HEK293T (cell line): ENCODE results near the gene PRICKLE3.

Experiments
- CTCF ChIA-PET: fragments of 350-600 bp; formaldehyde crosslinking; extraction: SDS; loops from one replicate; lab custom pipeline; 2021; ENCODE audit warnings: antibody characterized with exemption, inconsistent platforms; lab: Yijun Ruan, JAX
- POLR2A ChIA-PET: fragments of 350-600 bp; formaldehyde crosslinking; extraction: SDS; loops from one replicate; lab custom pipeline; 2020; ENCODE audit warnings: antibody characterized with exemption, inconsistent platforms; lab: Yijun Ruan, JAX
- DNase-seq: peaks from one replicate; pipeline ENCODE4 v3.0.0; 2012; ENCODE audit warnings: mixed read lengths; ENCODE audit errors: extremely low spot score
- ARNT ChIP-seq: fragments of 450-650 bp; IDR thresholded peaks from 2 replicates; pipeline ENCODE4 v1.6.1; 2017; ENCODE audit warnings: mild to moderate bottlenecking
- BHLHE40 ChIP-seq: fragments of 450-650 bp; IDR thresholded peaks from 2 replicates; pipeline ENCODE4 v1.6.1; 2016; ENCODE audit warnings: mild to moderate bottlenecking, moderate library complexity, borderline replicate concordance
- CTBP1 ChIP-seq: fragments of 450-650 bp; IDR thresholded peaks from 2 replicates; pipeline ENCODE4 v1.6.1; 2016; ENCODE audit warnings: borderline replicate concordance
- ELF4 ChIP-seq: fragments of 450-650 bp; IDR thresholded peaks from 2 replicates; pipeline ENCODE4 v1.6.1; 2017; ENCODE audit warnings: antibody characterized with exemption
- FOXA1 ChIP-seq: fragments of 450-650 bp; IDR thresholded peaks from 2 replicates; pipeline ENCODE4 v1.6.1; 2016; ENCODE audit warnings: mild to moderate bottlenecking
- FOXK2 ChIP-seq: fragments of 450-650 bp; IDR thresholded peaks from 2 replicates; pipeline ENCODE4 v1.6.1; 2016; ENCODE audit warnings: mild to moderate bottlenecking
- FOXM1 ChIP-seq: fragments of 450-650 bp; IDR thresholded peaks from 2 replicates; pipeline ENCODE4 v1.6.1; 2017; ENCODE audit warnings: mild to moderate bottlenecking, borderline replicate concordance
- HDGF ChIP-seq: fragments of 450-650 bp; IDR thresholded peaks from 2 replicates; pipeline ENCODE4 v1.6.1; 2017; ENCODE audit warnings: antibody characterized with exemption, borderline replicate concordance
- L3MBTL2 ChIP-seq: fragments of 450-650 bp; conservative IDR thresholded peaks from 2 replicates; pipeline ENCODE4 v1.6.1; 2016; ENCODE audit warnings: mild to moderate bottlenecking
- LEF1 ChIP-seq: fragments of 450-650 bp; IDR thresholded peaks from 2 replicates; pipeline ENCODE4 v1.6.1; 2017; ENCODE audit warnings: mild to moderate bottlenecking, borderline replicate concordance
- NFRKB ChIP-seq: fragments of 450-650 bp; IDR thresholded peaks from 2 replicates; pipeline ENCODE4 v1.6.1; 2016; ENCODE audit warnings: mild to moderate bottlenecking, moderate library complexity
- SP1 ChIP-seq: fragments of 450-650 bp; IDR thresholded peaks from 2 replicates; pipeline ENCODE4 v1.6.1; 2017
- SUZ12 ChIP-seq: fragments of 450-650 bp; IDR thresholded peaks from 2 replicates; pipeline ENCODE4 v1.6.1; 2016; ENCODE audit warnings: mild to moderate bottlenecking
- TARDBP ChIP-seq: fragments of 450-650 bp; IDR thresholded peaks from 2 replicates; pipeline ENCODE4 v1.6.1; 2016
- ZNF384 ChIP-seq: fragments of 450-650 bp; IDR thresholded peaks from 2 replicates; pipeline ENCODE4 v1.6.1; 2016
- TF ChIP-seq, protein P1 (sequence below): fragments of 450-650 bp; IDR thresholded peaks from 2 replicates; pipeline ENCODE4 v1.6.1; 2016

PRICKLE3 gene

DNA sequence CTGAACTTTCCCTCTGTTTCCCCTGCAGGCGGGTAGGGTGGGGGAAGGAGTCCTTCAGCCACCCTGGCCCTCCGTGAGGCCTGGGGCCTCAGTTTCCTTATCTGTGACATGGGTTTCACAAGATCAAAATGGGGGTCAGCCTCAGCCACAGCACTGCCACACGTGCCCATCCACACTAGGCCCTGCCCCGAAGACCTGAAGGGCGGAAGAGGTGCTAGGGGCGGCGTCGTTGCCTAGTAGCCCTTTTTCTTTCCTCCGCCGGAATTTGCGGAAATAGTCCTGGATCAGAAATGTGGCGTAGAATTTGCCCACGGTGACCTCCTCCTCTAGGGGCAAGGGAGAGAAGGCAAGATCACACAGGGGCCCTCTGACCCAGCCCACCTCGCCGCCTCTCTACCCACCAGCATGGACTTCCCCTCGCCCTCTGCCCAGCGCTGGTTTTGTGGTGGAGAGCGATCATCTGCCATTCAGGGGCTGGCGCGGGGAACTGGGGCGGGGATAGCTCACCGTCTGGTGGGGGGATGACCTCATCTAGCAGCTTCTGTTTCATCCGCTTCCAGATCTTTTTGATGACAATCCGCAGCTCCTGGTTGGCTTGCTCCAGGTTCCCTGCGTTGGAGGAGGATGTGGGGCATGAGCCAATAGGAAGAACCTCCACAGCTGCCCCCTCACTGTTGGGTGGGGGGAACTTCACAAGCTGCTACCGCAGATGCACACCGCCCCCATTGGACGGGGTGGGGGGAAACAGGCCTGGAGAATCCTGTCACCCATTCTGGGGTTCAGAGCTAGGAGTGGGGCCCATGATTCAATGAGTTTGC is 23.5 kb upstream of the PRICKLE3 start:
- CTCF ChIA-PET: no interaction called here

DNA sequence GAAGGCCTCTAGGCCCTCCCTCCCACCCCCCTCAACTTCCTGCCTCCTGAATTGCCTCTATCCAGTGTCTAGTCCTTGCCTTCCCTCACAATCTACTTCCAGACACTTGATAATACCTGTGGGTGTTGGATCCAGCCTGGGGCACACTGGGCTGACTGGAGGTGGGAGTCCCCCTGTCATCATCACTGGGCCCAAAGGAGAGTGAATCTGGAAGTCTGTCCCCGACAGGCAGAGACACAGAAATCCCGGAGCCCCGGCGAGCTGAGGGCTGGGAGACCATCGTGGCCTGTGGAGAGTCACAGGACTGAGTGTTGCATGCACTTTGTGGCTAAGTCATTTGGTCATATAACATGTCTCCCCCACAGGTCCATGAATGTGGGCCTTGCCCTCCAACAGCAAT is 22.2 kb upstream of the PRICKLE3 start:
- no peak for TF ChIP-seq SUZ12
- TF ChIP-seq SP1: no peak
- TF ChIP-seq LEF1: no peak
- TF ChIP-seq ARNT: no peak
- no peak for TF ChIP-seq CTBP1
- no peak for TF ChIP-seq FOXA1
- no peak for TF ChIP-seq ELF4
- no peak for TF ChIP-seq ZNF384
- no peak for TF ChIP-seq HDGF
- TF ChIP-seq, protein P1, sequence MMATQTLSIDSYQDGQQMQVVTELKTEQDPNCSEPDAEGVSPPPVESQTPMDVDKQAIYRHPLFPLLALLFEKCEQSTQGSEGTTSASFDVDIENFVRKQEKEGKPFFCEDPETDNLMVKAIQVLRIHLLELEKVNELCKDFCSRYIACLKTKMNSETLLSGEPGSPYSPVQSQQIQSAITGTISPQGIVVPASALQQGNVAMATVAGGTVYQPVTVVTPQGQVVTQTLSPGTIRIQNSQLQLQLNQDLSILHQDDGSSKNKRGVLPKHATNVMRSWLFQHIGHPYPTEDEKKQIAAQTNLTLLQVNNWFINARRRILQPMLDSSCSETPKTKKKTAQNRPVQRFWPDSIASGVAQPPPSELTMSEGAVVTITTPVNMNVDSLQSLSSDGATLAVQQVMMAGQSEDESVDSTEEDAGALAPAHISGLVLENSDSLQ: no peak
- TF ChIP-seq FOXK2: no peak
- no peak for TF ChIP-seq BHLHE40
- TF ChIP-seq NFRKB: no peak
- TF ChIP-seq L3MBTL2: no peak
- no peak for TF ChIP-seq FOXM1
- DNase-seq: no peak
- ChIA-PET CTCF (no interaction called here), POLR2A (no interaction called here)

More for the DNA sequence above, 23.5 kb upstream of the PRICKLE3 start:
- DNase-seq: no peak
- no peak for TF ChIP-seq HDGF
- TF ChIP-seq CTBP1: no peak
- TF ChIP-seq, protein P1: no peak
- TF ChIP-seq SP1: no peak
- TF ChIP-seq BHLHE40: no peak
- TF ChIP-seq ZNF384: no peak
- no peak for TF ChIP-seq TARDBP
- TF ChIP-seq L3MBTL2: no peak
- no peak for TF ChIP-seq LEF1
- TF ChIP-seq FOXM1: no peak
- TF ChIP-seq ARNT: no peak
- no peak for TF ChIP-seq NFRKB
- TF ChIP-seq FOXK2: no peak
- no peak for TF ChIP-seq ELF4
- no peak for TF ChIP-seq FOXA1
- no peak for TF ChIP-seq SUZ12
- POLR2A ChIA-PET: no interaction called here

- ChIA-PET POLR2A (interaction anchor here (0.8 kb wide), 1 partner anchor 29 kb away, joined by 3 read pairs; the partner anchor contains the start of gene CCDC22), CTCF (no interaction called here)
- TF ChIP-seq FOXK2 (no peak), HDGF (no peak), ZNF384 (no peak), CTBP1 (no peak), TARDBP (no peak), FOXM1 (no peak), L3MBTL2 (no peak), ELF4 (no peak), NFRKB (no peak), BHLHE40 (no peak), FOXA1 (no peak)
- TF ChIP-seq, protein P1: no peak
- no peak for DNase-seq
Measured at GRCh38 chrX:49206543-49206942, 20.4 kb upstream of the PRICKLE3 start.

DNA sequence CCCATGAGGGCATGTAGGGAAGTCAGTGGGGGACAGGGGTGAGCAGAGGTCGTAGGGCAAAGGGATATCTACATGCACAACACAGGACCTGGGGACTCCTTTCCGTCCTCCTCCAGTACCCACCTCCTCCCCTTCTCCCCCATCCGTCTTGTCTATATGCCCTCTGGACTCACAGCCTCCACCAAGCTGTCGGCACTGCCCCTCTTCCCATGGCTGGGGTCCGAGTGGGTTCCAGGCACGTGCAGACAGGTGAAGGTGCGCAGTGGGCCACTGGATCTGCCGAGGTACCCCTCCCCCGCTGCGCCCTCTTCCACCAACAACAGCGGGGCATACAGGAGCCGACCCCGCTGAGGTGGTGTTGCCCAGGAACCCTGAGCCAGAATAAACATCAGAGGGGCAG is 19.3 kb upstream of the PRICKLE3 start:
- ChIA-PET POLR2A (no interaction called here), CTCF (no interaction called here)
- no peak for DNase-seq
- TF ChIP-seq CTBP1 (no peak), FOXM1 (no peak), FOXK2 (no peak)

DNA sequence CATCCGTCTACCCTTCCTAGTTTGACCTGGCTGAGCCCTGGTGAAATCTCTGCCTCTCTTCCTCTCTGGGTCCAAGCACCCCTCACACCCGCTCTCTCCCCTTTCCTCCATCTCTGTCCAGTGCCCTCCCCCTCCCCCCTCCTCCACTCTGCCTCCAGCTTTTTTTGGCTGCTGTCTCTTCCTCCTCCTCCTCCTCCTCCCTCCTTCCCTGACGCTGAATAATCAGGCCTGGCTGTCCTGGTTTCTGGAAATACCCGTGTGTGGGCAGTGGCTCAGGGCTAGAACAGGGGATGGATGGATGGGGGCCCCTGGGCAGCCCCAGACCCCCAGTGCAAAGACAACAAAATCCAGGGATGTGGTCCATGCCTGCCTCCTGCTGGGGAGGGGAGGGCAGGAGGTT is 18.5 kb upstream of the PRICKLE3 start:
- no peak for DNase-seq
- POLR2A ChIA-PET: no interaction called here
- CTCF ChIA-PET: no interaction called here
- TF ChIP-seq FOXA1 (no peak), HDGF (no peak), CTBP1 (no peak), FOXM1 (no peak), ARNT (no peak), LEF1 (no peak), SP1 (no peak), NFRKB (no peak)

DNA sequence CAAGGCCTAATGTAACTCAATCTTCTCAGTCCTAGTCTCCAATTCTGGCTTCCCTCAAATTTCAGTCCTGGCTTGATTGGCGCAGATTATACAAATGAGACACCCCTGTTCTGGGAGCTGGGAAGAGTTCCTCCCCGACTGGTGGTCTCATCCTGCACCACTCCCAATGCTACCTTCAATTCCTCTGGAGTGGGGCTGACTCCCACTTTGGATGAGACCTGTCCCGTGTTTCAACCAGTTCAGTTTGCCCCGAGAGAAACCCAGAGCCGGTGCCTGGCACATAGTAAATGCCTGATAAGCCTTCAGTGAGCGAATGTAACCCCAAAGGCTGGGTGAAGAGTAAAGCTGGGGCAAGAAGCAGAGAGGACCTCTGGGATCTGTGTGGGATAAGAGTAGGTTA is 17.8 kb upstream of the PRICKLE3 start:
- CTCF ChIA-PET: no interaction called here
- POLR2A ChIA-PET: no interaction called here

More for the DNA sequence above, 17.8 kb upstream of the PRICKLE3 start:
- no peak for TF ChIP-seq TARDBP
- TF ChIP-seq ARNT: no peak
- no peak for TF ChIP-seq FOXA1
- no peak for TF ChIP-seq SUZ12
- TF ChIP-seq CTBP1: no peak
- no peak for TF ChIP-seq ELF4
- no peak for TF ChIP-seq BHLHE40
- TF ChIP-seq FOXK2: no peak
- no peak for DNase-seq
